ENCODE measurements around the gene LRP1B. TPM values are rescaled to one million over a fixed set of nuclear protein-coding genes. Genes with fewer than 3 reads are reported as not detected.

LRP1B gene
- polyA plus RNA-seq, 1 donor from 2014 or later: 12.7 TPM

DNA sequence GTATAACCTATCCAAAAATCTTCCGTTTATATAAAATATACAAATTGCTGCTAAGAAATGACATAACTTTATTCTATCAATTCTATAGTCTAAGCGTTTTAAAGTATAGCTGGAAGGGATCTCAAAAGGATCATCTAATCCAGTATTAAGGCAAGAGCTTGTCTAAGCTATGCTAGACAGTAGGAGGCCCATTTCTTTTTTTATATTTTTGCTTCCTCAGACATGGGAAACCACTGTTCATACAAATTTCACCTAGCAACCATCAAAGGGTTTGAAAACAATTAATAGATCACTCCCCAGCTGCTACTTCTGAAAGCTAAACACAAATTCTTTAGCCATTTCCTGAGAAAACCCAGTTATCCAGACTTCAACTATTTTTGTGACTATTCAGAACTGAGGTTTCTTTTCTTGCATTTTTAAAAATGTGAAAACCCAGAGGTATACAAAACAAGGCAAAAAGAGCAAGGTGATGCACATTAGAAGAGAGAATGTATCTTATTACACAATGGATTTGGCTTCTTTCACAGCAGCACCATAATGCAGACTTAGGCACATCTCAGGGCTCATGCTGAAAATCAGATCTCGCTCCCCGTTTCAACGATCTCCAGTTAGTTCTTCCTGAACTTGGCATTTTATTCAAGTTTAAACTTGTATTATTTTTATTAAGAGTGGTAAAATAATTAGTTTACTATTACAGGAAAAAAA is 274.4 kb downstream of the LRP1B start:
- H3K79me2 ChIP-seq (replicated peaks; ENCODE audit: insufficient read depth, low read length): no peaks in the 10 kb centered on the region
- H3K36me3 ChIP-seq (ENCODE audit: insufficient read depth, low read length): no peaks in the 10 kb centered on the region
- H3K9me3 ChIP-seq (ENCODE audit: low read length): no peaks in the 10 kb centered on the region
- no peaks in the 10 kb centered on the region for H4K20me1 ChIP-seq (ENCODE audit: insufficient read depth)
- H3K27ac ChIP-seq (ENCODE audit: low read length): no peak overlapping the region
- no peaks in the 10 kb centered on the region for H3K9me2 ChIP-seq (ENCODE audit: insufficient read depth, low read length)
- no peaks in the 10 kb centered on the region for H3K27me3 ChIP-seq (ENCODE audit: insufficient read depth, low read depth, low read length)
- H2AFZ ChIP-seq (ENCODE audit: low read depth, low read length): no peak overlapping the region
- H3K9ac ChIP-seq (ENCODE audit: low read length): no peak overlapping the region
- H3K4me2 ChIP-seq (ENCODE audit: low read length): no peak overlapping the region
- no peak overlapping the region for H3K4me3 ChIP-seq (ENCODE audit: low read length)
- H3F3A ChIP-seq (ENCODE audit: insufficient read depth, low read length, poor library complexity, severe bottlenecking): no peaks in the 10 kb centered on the region
- TF ChIP-seq POLR2AphosphoS5 (IDR thresholded peaks at IDR 0.05): no peak
- no peak for TF ChIP-seq TAF1 (IDR thresholded peaks at IDR 0.05; ENCODE audit: low read depth)
- TF ChIP-seq, protein P1, sequence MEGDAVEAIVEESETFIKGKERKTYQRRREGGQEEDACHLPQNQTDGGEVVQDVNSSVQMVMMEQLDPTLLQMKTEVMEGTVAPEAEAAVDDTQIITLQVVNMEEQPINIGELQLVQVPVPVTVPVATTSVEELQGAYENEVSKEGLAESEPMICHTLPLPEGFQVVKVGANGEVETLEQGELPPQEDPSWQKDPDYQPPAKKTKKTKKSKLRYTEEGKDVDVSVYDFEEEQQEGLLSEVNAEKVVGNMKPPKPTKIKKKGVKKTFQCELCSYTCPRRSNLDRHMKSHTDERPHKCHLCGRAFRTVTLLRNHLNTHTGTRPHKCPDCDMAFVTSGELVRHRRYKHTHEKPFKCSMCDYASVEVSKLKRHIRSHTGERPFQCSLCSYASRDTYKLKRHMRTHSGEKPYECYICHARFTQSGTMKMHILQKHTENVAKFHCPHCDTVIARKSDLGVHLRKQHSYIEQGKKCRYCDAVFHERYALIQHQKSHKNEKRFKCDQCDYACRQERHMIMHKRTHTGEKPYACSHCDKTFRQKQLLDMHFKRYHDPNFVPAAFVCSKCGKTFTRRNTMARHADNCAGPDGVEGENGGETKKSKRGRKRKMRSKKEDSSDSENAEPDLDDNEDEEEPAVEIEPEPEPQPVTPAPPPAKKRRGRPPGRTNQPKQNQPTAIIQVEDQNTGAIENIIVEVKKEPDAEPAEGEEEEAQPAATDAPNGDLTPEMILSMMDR (IDR thresholded peaks at IDR 0.05; ENCODE audit: poor library complexity, severe bottlenecking): no peak
- no peak for TF ChIP-seq MXI1 (conservative IDR thresholded peaks at IDR 0.05; ENCODE audit: poor library complexity, severe bottlenecking)
- no peak for TF ChIP-seq SMC3 (conservative IDR thresholded peaks at IDR 0.05; ENCODE audit: poor library complexity)
- TF ChIP-seq, protein P2, sequence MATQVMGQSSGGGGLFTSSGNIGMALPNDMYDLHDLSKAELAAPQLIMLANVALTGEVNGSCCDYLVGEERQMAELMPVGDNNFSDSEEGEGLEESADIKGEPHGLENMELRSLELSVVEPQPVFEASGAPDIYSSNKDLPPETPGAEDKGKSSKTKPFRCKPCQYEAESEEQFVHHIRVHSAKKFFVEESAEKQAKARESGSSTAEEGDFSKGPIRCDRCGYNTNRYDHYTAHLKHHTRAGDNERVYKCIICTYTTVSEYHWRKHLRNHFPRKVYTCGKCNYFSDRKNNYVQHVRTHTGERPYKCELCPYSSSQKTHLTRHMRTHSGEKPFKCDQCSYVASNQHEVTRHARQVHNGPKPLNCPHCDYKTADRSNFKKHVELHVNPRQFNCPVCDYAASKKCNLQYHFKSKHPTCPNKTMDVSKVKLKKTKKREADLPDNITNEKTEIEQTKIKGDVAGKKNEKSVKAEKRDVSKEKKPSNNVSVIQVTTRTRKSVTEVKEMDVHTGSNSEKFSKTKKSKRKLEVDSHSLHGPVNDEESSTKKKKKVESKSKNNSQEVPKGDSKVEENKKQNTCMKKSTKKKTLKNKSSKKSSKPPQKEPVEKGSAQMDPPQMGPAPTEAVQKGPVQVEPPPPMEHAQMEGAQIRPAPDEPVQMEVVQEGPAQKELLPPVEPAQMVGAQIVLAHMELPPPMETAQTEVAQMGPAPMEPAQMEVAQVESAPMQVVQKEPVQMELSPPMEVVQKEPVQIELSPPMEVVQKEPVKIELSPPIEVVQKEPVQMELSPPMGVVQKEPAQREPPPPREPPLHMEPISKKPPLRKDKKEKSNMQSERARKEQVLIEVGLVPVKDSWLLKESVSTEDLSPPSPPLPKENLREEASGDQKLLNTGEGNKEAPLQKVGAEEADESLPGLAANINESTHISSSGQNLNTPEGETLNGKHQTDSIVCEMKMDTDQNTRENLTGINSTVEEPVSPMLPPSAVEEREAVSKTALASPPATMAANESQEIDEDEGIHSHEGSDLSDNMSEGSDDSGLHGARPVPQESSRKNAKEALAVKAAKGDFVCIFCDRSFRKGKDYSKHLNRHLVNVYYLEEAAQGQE (IDR thresholded peaks at IDR 0.05; ENCODE audit: borderline replicate concordance): no peak

DNA sequence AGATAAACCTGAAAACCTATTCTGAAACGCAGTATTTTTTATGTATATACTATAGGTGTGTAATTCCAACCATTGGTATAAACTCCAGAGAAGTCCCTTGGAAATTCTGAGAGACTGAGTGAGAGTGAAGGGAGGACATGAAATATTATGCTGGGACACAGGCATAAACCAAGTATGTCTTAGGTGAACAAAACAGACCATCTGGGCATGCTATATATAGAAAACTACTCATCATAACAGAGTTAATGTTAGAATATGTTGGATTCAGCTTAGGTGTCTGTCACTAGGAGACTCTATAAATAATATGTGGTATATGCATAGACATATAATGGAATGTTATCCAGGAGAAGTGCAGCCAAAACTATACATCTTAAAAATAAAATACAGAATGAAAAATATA is 282.6 kb downstream of the LRP1B start:
- Histone ChIP-seq H3K36me3 (ENCODE audit: insufficient read depth, low read length) (no peaks in the 10 kb centered on the region), H3K4me3 (ENCODE audit: low read length) (no peak overlapping the region), H3K79me2 (replicated peaks; ENCODE audit: insufficient read depth, low read length) (no peaks in the 10 kb centered on the region), H4K20me1 (ENCODE audit: insufficient read depth) (no peaks in the 10 kb centered on the region), H3K27ac (ENCODE audit: low read length) (no peak overlapping the region), H3F3A (ENCODE audit: insufficient read depth, low read length, poor library complexity, severe bottlenecking) (no peaks in the 10 kb centered on the region), H2AFZ (ENCODE audit: low read depth, low read length) (no peak overlapping the region), H3K27me3 (ENCODE audit: insufficient read depth, low read depth, low read length) (no peaks in the 10 kb centered on the region), H3K9me2 (ENCODE audit: insufficient read depth, low read length) (no peaks in the 10 kb centered on the region), H3K9ac (ENCODE audit: low read length) (no peak overlapping the region), H3K4me2 (ENCODE audit: low read length) (no peak overlapping the region), H3K9me3 (ENCODE audit: low read length) (no peaks in the 10 kb centered on the region)
- TF ChIP-seq RAD21 (conservative IDR thresholded peaks at IDR 0.05) (no peak), EZH2 (IDR thresholded peaks at IDR 0.05; ENCODE audit: borderline replicate concordance, insufficient read depth, low read length, poor library complexity, severe bottlenecking) (no peak), POLR2AphosphoS5 (IDR thresholded peaks at IDR 0.05) (no peak), MXI1 (conservative IDR thresholded peaks at IDR 0.05; ENCODE audit: poor library complexity, severe bottlenecking) (no peak), SMC3 (conservative IDR thresholded peaks at IDR 0.05; ENCODE audit: poor library complexity) (no peak), TAF1 (IDR thresholded peaks at IDR 0.05; ENCODE audit: low read depth) (no peak), EP300 (conservative IDR thresholded peaks at IDR 0.05; ENCODE audit: poor library complexity, severe bottlenecking) (no peak)
- TF ChIP-seq, protein P2 (IDR thresholded peaks at IDR 0.05; ENCODE audit: borderline replicate concordance): no peak
- TF ChIP-seq, protein P1 (IDR thresholded peaks at IDR 0.05; ENCODE audit: poor library complexity, severe bottlenecking): no peak

All from neural cell (in vitro differentiated cells).